ENCODE results near the gene SLC26A9. TPM values are rescaled to one million over a fixed set of nuclear protein-coding genes. Genes with fewer than 3 reads are reported as not detected.

SLC26A9 gene
- total RNA-seq, 4 donors from 2014 or later, result not detected

- Histone ChIP-seq H3K27ac (no peak overlapping the region), H3K9me3 (no peaks in the 10 kb centered on the region), H3K4me3 (no peak overlapping the region), H3K27me3 (no peaks in the 10 kb centered on the region), H3K4me1 (no peaks in the 10 kb centered on the region), H3K36me3 (no peaks in the 10 kb centered on the region)
- TF ChIP-seq CTCF (IDR thresholded peaks at IDR 0.05), result no peak
- no peak for TF ChIP-seq POLR2A (IDR thresholded peaks at IDR 0.05)
- intact Hi-C loops (cut with DNase I; ENCODE audit: low total_unique reads), result no loop called here
- no peak for DNase-seq
Observed at GRCh38 chr1:205930799-205931281, 12.4 kb downstream of the SLC26A9 start.

DNA sequence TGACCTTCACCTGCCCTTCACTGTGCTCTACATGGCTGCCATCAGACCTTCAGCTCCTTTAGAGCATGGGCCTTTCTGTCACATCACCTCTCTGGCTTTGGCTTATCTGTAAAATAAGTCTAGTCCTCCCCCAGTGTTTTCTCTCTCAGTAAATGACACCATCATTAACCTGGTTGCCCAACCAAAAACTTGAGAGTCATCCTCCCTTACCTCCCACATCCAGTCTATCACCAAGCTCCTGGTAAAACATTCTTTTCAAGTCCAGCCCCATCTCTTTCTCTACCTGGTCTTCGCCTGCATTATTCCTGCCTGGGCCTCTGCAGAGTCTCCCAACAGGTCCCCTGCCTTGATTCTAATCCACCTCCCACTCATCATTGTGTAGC, 13.1 kb downstream of the SLC26A9 start:
- intact Hi-C loops (cut with DNase I; ENCODE audit: low total_unique reads), result no loop called here
- no peak for TF ChIP-seq POLR2A (IDR thresholded peaks at IDR 0.05)
- no peak for TF ChIP-seq CTCF (IDR thresholded peaks at IDR 0.05)

GRCh38 chr1:205929496-205930194, 13.6 kb downstream of the SLC26A9 start:
- H3K9me3 ChIP-seq, result no peaks in the 10 kb centered on the region
- intact Hi-C loops (cut with DNase I; ENCODE audit: low total_unique reads), result no loop called here
- DNase-seq, result no peak
- H3K36me3 ChIP-seq, result no peaks in the 10 kb centered on the region
- H3K27me3 ChIP-seq, result no peaks in the 10 kb centered on the region
- TF ChIP-seq POLR2A (IDR thresholded peaks at IDR 0.05), result no peak
- TF ChIP-seq CTCF (IDR thresholded peaks at IDR 0.05), result no peak
- no peak overlapping the region for H3K27ac ChIP-seq
- H3K4me1 ChIP-seq, result no peaks in the 10 kb centered on the region
- no peak overlapping the region for H3K4me3 ChIP-seq

More for the DNA sequence above, 13.1 kb downstream of the SLC26A9 start:
- Histone ChIP-seq H3K27ac (no peak overlapping the region), H3K27me3 (no peaks in the 10 kb centered on the region), H3K36me3 (no peaks in the 10 kb centered on the region), H3K4me1 (no peaks in the 10 kb centered on the region), H3K9me3 (no peaks in the 10 kb centered on the region), H3K4me3 (no peak overlapping the region)
- DNase-seq, result no peak

DNA sequence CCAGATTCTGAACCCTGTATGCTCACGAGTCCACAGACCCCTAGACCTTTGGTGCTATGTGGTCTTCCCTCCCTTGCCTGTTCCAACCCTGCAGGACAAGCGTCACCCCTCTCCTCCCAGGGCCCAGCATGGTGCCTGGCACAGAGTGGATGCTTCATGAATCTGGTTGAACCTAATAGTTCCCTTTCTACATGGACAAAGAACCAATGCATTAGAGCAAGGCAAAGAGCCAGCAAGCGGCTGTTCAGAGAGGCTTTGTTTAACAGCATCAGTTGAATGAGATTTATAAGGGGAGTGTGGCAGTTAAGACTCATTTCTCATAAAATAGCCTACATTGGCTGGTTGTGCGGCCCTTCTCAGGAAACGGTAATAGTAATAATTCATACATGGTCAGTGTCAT, 14.9 kb downstream of the SLC26A9 start:
- Histone ChIP-seq H3K4me3 (no peak overlapping the region), H3K4me1 (no peaks in the 10 kb centered on the region), H3K36me3 (no peaks in the 10 kb centered on the region), H3K27ac (no peak overlapping the region), H3K9me3 (no peaks in the 10 kb centered on the region), H3K27me3 (no peaks in the 10 kb centered on the region)
- intact Hi-C loops (cut with DNase I; ENCODE audit: low total_unique reads), result no loop called here
- TF ChIP-seq CTCF (IDR thresholded peaks at IDR 0.05) (no peak), POLR2A (IDR thresholded peaks at IDR 0.05) (no peak)
- no peak for DNase-seq

DNA sequence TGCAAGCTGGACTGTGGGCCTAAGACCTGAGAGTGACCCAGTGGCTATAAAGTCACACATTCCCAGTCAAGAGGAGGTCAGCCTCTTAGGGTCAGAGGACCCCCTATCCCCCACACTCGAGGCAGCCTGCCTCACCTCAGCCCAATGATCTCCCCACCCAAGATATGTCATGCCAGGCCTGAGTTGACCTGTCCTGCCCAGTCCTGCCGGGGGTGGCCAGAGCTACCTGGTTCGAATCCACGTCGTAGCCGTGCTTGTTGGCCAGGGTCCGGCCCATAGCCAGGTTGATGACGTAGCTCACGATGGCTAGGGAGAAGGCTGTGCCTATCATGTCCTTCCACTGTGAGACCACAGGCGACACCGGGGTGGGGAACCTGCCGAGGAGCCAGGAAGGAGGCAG, 15.6 kb downstream of the SLC26A9 start:
- H3K27me3 ChIP-seq, result no peaks in the 10 kb centered on the region
- no peak overlapping the region for H3K27ac ChIP-seq
- H3K9me3 ChIP-seq, result no peaks in the 10 kb centered on the region
- no peak for DNase-seq
- no peaks in the 10 kb centered on the region for H3K36me3 ChIP-seq
- intact Hi-C loops (cut with DNase I; ENCODE audit: low total_unique reads), result no loop called here
- no peak overlapping the region for H3K4me3 ChIP-seq
- H3K4me1 ChIP-seq, result no peaks in the 10 kb centered on the region
- no peak for TF ChIP-seq POLR2A (IDR thresholded peaks at IDR 0.05)
- no peak for TF ChIP-seq CTCF (IDR thresholded peaks at IDR 0.05)
